GM19455 (cell line): ENCODE data around the gene AKR1E2.
"Not testable (repeated sequence)": the region's sequence is repeated elsewhere in the genome, so short reads cannot be mapped to it uniquely, and the experiment has no call there.

Source experiments
- ATAC-seq: cut with Tn5 transposase; IDR thresholded peaks from one replicate; pipeline ENCODE4 v1.9.1; 2021; ENCODE audit not compliant: unreplicated experiment

AKR1E2 gene

GRCh38 chr10:4813023-4813422 lies 13.0 kb upstream of the AKR1E2 start:
- ATAC-seq, result no peak

GRCh38 chr10:4813496-4813895 lies 12.5 kb upstream of the AKR1E2 start:
- no peak for ATAC-seq

- not testable (repeated sequence) for ATAC-seq
Observed at GRCh38 chr10:4815646-4816180, 10.3 kb upstream of the AKR1E2 start.

GRCh38 chr10:4816966-4817365 lies 9.0 kb upstream of the AKR1E2 start:
- no peak for ATAC-seq

- no peak for ATAC-seq
Observed at GRCh38 chr10:4819067-4819466, 6.9 kb upstream of the AKR1E2 start.

GRCh38 chr10:4819707-4820106 lies 6.3 kb upstream of the AKR1E2 start:
- ATAC-seq, result no peak

GRCh38 chr10:4820804-4821401 lies 5.1 kb upstream of the AKR1E2 start:
- no peak for ATAC-seq

- ATAC-seq, result no peak
Observed at GRCh38 chr10:4822208-4822607, 3.8 kb upstream of the AKR1E2 start.

GRCh38 chr10:4824791-4825310 lies 1.2 kb upstream of the AKR1E2 start:
- no peak for ATAC-seq

GRCh38 chr10:4825456-4825867 lies 545 bp upstream of the AKR1E2 start:
- no peak for ATAC-seq

GRCh38 chr10:4826792-4827324 lies 851 bp downstream of the AKR1E2 start:
- ATAC-seq, result no peak

- ATAC-seq, result no peak
Observed at GRCh38 chr10:4828005-4828404, 2.0 kb downstream of the AKR1E2 start.

GRCh38 chr10:4830551-4830950 lies 4.5 kb downstream of the AKR1E2 start:
- ATAC-seq, result no peak

- no peak for ATAC-seq
Observed at GRCh38 chr10:4831091-4831490, 5.1 kb downstream of the AKR1E2 start.

- ATAC-seq, result no peak
Observed at GRCh38 chr10:4833286-4833685, 7.3 kb downstream of the AKR1E2 start.

GRCh38 chr10:4834898-4835405 lies 8.9 kb downstream of the AKR1E2 start:
- no peak for ATAC-seq

- no peak for ATAC-seq
Observed at GRCh38 chr10:4835494-4835918, 9.5 kb downstream of the AKR1E2 start.

GRCh38 chr10:4836416-4836969 lies 10.5 kb downstream of the AKR1E2 start:
- ATAC-seq, result no peak

- ATAC-seq, result no peak
Observed at GRCh38 chr10:4837551-4837950, 11.5 kb downstream of the AKR1E2 start.

GRCh38 chr10:4838743-4839142 lies 12.7 kb downstream of the AKR1E2 start:
- no peak for ATAC-seq

GRCh38 chr10:4839353-4839752 lies 13.3 kb downstream of the AKR1E2 start:
- no peak for ATAC-seq

GRCh38 chr10:4840151-4840550 lies 14.1 kb downstream of the AKR1E2 start:
- no peak for ATAC-seq
